Lung microvascular endothelial cell (primary cell): ENCODE data around the gene CYSRT1. TPM values are rescaled to one million over a fixed set of nuclear protein-coding genes. Genes with fewer than 3 reads are reported as not detected.
A peak's percentile ranks its signal among the peaks of the same experiment; 100 is the strongest.

Experiments used
- DNase-seq, 2 donors: peaks; one replicate each; pipeline versions ENCODE4 v3.0.0 to v3.0.0-alpha.2; 2010; ENCODE audit warnings: low read depth in 2 of 2
- total RNA-seq: library from RNA; depleted of rRNA; stranded (reverse); fragments of >200 nt; gene quantifications from 2 replicates; pipeline ENCODE4 v1.2.1, GENCODE V29; 2014

Gene CYSRT1
- total RNA-seq, 1 donor from 2014 or later: 0.20 TPM

DNA sequence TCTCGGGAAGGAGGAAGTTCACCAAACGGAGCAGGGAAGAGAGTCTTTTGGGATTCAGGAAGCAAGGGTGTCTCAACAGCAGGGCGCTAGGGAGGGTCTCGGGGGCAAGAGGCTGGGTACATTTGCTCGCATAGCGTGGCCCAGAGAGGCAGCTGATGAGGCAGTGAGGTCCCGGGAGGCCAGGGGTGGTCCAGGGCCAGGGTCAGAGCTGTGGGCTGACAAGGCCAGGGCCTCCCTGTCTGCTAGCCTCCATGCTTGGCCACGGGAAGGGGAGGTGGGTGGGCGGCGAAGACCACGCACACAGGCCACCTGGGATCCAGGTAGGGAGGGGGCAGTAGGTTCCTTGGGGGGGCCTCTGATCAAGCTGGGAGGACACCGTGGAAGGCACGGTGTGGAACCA is 13.4 kb upstream of the CYSRT1 start:
- no peak for DNase-seq

DNA sequence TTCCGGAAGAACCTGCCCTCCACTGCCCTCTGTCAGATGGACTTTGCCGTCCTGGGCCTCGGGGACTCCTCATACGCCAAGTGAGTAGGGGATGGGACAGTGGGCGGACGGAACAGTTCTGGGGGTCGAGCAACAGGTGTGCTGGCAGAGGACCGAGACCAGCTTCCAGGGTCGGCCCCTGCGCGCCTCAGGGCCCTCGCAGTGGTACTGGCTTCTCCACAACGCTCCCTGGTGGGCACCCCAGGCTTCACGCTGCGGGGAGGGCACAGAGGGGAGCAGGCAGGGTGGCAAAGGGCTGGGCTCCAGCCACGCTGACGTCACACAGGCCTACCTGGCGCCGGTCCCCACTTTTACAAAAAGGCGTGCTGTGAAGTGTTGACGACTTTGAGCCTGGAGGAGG is 12.5 kb upstream of the CYSRT1 start:
- no peak for DNase-seq

DNA sequence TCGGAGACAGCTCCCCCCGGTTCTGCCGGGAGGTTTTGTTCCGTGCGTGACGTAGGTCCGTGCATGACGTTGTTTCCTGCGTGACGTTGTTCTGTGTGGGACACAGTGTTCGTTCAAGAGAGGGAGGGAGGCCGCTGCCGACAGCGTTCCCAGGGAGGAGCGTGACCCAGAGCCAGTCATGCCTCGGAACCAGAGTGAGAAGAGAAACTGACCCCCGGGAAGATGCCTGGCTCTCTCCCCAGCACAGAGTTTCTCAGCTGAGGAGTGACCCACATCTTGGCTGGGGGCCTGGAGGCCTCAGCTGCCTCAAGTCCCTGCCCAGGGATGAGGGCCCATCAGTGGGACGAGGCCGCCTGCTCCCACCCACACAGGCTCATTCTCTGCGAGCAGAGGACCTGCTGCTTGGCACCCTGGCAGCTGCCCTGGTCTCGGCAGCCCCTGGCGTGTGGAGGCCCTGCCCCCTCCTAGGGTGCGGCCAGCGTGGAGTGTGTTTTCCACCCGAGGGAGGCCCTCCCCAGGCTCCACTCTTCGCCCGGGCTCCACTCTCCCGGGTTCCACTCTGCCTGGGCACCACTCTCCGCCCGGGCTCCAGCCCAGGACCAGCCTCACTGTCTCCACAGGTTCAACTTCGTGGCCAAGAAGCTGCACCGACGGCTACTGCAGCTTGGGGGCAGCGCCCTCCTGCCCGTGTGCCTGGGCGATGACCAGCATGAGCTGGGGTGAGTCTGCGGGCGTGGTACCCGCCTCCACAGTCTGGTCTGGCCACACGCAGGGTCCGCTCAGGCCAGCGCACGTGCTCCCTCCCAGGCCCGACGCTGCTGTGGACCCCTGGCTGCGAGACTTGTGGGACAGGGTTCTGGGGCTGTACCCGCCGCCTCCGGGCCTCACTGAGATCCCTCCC is 11.6 kb upstream of the CYSRT1 start:
- no peak for DNase-seq

DNA sequence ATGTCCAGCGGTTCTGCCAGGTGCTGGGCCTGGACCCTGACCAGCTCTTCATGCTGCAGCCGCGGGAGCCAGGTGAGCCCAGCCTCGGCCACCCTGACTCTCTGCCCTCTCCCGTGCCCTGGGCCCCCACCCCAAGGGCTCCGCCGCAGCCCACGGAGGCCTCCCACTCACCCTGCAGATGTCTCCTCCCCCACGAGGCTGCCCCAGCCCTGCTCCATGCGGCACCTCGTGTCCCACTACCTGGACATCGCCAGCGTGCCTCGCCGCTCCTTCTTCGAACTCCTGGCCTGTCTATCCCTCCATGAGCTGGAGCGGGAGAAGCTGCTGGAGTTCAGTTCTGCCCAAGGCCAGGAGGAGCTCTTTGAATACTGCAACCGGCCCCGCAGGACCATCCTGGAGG is 10.4 kb upstream of the CYSRT1 start:
- DNase-seq: no peak

DNA sequence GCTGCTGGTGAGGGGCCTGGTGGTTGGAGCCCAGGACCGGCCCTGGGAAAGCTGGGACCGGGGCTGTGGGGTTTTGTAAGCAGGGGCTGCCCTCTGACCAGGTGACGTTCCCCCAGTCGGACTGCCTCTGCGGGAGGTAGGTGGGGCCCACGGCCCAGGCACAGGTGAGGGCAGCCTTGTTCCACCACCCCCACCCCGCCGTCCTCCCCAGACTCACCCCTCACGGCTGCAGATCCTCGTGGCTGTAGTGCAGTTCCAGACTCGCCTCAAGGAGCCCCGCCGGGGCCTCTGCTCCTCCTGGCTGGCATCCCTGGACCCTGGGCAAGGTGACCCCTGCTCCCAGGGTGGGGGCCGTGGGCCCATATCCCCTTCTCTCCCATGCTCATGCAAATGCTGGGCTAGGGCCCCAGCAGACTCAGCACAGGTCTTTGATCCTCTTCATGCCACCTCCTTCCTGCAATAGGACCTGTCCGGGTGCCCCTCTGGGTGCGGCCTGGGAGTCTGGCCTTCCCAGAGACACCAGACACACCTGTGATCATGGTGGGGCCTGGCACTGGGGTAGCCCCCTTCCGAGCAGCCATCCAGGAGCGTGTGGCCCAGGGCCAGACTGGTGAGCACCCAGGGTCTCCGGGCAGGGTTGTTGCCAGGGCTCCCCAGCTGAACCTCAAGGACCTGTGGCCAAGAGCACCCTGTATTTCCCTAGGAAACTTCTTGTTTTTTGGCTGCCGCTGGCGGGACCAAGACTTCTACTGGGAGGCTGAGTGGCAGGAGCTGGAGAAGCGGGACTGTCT is 9.6 kb upstream of the CYSRT1 start:
- no peak for DNase-seq

DNA sequence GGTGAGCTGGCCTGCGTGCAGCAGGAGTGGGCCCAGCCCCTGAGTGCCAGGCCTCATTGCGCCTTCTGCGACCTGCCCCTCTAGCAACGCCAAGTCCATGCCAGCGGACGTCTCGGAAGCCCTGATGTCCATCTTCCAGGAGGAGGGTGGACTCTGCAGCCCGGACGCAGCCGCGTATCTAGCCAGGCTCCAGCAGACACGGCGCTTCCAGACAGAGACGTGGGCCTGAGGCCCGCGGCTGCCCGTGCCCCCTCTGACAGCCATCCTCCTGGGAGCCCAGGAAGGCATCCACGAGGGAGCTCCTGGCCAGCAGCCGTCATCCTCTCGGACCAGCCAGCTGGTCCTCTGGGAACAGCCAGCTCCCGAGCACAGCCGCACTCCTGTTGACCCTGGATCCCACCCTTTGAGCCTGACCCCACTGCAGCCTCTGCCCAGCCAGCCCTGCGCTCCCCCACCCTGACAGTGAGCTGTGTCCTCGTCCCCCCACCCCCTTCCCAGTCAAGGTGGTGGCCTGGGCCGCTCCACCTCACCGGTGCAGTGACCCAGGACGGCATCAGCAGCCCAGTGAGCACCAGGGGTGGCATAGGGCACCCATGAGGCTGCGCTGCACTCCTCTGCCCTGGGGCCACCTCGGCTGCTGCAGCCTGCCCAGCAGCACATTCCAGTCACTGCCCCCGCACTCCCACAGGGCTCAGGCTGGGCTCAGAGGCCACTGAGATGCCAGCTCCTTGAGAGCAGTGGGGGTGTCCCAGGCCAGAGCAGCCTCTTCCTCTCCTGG is 8.6 kb upstream of the CYSRT1 start:
- DNase-seq: no peak

DNA sequence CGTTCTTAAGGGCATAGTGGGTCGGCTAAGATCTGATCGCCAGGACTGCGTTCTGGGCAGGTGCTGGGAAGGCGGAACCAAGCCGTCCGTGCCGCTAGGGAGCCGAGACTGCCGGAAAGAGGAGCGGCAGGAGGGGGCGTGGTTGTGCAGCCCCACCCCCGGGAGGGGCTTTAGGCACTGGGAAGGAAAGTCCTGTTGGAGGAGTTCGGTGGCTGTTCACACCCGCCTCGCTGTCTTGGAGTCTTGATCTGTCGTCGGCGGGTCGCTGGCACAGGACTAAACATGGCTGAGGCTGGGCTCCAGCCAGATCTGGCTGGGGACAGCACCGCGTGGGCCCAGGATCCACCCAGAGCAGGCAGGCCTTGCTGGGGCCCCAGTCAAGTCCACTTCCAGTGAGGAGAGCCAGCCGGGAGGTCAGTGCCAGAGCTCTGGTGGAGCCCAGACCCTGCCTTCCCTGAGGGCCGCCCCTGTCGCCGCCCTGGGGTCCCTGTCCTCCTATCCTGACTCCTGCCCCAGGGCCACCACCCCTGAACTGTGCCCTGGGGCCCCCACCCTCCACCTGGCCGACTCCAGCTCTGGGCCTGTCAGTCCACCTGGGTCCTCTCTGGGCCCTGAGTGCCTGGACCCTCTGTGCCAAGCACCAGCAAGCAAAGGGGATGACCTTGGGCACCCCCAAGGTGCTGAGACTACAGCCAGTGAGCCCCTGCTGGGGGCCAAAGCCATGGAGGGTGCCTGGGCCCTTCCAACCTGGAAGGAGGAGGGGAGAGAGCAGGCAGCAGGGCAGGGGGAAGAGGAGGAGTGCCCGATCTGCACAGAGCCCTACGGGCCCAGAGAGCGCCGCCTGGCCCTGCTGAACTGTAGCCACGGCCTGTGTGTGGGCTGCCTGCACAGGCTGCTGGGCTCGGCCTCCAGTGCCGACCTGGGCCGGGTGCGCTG is 7.4 kb upstream of the CYSRT1 start:
- no peak for DNase-seq

DNA sequence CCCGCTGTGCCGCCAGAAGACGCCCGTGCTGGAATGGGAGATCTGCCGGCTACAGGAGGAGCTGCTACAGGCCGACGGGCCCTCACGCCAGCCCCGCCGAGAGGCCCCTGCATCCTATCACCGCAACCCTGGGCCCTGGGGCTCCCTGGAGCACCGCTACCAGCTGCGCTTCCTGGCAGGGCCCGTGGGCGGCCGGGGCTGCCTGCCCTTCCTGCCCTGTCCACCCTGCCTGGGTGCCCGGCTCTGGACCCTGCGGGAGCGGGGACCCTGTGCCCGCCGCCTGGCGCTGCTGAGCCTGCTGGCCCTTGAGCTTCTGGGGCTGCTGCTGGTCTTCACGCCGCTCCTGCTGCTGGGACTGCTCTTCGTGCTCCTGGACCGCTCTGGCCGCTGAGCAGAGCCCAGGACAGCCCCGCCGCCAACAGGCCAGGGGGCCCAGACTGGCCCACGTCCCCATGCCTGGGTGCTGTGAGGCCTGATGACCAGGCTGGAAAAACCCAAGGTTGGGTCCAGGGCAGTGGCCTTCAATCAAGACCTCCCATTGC is 6.7 kb upstream of the CYSRT1 start:
- DNase-seq: no peak

DNA sequence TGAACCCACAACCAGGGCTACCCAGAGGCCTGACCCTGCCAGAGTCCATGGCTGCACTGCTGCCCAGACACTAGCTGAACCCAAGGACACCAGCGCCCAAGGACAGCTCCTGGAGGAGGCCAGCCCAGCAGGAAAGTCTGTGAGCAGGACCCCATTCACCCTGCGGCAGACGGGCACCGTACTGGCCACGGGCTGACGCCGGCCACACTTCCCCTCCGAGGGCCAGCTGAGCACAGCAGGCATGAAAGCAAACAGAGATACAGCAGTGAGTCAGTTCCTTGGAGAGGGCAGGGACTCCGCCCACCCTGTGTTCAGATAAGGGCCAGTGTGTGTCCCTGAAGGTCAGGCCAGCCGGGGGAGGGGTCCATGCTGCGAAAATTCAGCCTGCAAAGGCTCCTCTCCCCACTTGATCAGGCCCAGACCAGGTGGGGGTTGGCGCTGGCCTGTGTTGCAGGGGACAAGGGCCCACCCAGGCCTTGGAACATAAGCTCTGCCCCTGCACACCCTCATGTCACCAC is 6.2 kb upstream of the CYSRT1 start:
- DNase-seq: peak in 1 of 2 donors; percentile 46

DNA sequence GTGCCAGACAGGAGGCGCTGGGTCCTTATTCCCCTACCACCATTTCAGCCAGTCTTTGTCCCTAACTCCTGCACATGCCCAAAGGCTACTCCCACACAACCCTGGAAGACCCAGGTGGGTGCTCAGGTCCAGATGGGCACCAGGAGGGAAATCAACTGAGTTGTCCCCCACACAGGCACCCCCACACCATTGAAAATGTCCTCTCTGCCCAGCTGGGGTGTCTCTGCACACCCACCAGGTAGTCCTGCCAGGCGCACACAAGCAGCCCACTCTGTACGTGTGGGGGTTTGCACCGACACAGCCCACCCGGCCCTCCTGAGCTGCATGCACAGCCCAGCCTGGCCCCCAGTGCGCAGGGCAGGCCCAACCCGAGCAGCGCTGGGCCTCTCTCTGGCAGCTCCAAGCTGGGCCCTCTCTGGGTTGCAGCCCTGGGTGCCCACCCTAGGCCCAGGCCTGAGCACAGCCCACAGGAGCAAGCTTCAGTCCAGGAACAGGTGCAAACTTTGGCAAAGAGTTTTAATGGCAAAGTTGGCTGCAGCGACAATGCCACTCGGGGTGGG is 5.1 kb upstream of the CYSRT1 start:
- DNase-seq: no peak

DNA sequence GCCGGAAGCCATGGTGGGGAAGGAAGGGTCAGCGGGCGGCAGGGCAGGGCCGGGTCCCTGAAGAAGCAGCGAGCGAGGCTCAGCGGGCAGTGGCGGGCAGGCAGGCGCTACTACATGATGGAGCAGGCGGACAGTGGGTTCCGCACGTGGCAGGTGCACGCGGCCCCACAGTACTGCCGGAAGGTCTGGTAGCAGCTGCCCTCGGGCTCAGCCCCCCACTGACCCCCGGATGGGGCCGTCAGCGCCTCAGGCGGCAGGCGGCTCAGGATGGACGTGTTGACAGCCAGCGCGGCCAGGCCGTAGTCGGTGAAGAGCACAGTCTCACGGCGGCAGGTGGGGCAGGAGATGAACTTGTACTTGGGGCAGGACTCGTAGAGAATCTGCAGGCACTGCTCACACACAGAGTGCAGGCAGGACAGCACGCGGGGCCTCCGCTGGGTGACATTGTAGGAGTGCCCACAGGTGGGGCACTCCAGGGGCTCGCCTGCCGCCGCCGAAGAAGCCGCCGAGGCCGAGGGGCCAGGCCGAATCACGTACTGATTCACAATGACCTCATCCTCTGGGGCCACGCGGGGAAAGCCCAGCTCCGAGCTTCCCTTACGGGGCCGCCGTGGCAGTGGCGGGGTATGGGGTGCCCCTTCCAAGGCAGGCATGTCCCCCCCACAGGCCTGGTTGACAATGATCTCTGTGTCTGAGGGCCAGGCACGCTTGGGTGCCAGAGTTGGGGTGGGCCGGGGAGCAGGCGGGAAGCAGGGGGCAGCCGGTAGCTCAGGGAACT is 4.5 kb upstream of the CYSRT1 start:
- DNase-seq: no peak

DNA sequence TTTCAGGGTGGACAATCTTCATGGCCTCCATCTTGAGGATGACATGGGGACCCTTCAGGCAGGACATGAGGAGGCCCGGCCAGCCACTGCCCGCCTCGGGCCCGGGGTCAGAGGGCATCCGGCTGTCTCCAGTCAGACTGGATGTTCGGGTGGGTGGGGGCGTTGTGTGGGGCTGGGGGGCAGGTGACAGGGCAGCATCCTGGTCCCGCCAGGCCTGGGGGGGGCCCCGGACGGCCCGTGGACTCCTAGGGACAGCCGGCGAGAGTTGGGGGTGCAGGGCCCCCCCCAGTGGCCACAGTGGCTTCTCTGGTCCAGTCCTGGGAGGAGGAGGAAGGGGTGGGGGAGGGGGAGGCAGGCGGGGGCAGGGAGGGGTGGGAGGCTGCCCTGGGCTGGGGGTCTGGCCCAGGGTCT is 3.9 kb upstream of the CYSRT1 start:
- no peak for DNase-seq

DNA sequence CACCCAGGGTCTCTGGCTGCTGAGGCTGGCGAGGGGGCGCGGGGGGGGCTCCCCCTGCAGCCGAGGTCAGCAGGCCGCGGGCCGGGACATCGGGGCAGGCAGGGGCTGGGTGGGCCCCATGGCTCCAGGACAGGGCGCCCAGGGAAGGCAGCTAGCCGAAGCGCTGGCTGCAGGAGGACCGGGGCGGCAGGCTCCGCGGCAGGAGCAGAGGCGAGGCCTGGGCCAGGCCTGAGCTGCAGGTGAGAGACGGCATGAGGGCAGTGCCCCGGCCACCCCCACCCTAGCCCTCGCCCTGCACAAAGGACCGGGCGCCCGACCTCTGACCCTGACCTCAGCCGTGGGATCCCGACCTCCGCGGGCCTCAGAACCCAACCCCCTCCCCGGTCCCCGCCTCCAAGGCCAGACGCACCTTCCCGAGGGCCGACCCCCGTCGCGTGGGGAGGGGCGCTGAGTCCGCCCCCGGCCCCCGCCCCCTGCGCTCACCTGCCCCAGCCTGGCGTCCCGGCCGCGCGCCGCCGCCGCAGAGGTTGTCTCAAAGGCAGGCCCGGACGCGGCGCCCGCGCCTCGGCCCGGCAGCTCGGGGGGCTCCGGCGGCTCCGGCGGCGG is 3.4 kb upstream of the CYSRT1 start:
- no peak for DNase-seq

DNA sequence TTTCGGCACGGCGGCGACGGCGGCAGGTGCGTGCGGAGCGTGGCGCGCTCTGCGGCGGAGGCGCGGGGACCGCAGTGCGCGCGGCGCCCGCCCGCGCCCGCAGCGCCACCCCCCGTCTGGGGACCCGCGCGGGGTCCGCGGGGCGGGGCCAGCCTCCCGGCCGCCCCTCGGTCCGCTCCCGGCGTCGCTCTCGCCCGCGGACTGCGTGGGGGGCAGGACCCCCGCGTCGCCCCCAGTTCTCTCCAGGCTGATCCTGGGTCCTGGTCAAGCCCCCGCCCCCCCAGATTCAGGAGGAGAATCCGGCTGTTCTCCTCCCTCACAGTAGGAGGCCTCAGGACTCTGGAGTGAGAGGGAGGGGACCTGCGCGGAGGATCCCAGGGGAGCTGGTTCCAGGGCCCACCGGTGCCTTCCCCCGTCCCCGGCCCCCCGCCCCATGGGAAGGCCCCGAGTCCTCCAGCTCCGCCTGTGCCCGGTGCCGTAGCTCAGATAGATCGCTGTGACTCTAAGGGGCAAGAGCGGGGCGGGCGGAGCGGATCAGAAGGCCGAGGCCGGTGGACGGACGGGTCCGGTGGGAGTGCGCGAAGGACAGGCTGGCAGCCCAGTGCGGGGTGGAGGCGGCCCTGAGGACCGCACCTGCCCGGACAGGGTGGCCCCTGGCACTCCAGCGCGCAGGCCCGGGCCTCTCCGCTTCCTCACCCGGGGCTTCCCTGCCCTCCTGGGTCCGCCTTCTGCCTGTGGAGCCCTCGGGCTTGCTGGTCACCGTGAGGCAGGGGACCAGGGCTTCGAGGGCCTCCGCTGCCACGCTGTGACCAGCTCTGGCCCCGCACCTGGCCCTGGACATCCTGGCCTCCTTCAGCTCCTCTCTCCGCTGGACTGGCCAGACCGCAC is 2.5 kb upstream of the CYSRT1 start, which contains the start of gene RNF208:
TSS of gene RNF208 (minus strand) at position 51 of the 888 bp plus-strand sequence. CDS start 1,028 bp downstream, outside the sequence.
- no peak for DNase-seq

DNA sequence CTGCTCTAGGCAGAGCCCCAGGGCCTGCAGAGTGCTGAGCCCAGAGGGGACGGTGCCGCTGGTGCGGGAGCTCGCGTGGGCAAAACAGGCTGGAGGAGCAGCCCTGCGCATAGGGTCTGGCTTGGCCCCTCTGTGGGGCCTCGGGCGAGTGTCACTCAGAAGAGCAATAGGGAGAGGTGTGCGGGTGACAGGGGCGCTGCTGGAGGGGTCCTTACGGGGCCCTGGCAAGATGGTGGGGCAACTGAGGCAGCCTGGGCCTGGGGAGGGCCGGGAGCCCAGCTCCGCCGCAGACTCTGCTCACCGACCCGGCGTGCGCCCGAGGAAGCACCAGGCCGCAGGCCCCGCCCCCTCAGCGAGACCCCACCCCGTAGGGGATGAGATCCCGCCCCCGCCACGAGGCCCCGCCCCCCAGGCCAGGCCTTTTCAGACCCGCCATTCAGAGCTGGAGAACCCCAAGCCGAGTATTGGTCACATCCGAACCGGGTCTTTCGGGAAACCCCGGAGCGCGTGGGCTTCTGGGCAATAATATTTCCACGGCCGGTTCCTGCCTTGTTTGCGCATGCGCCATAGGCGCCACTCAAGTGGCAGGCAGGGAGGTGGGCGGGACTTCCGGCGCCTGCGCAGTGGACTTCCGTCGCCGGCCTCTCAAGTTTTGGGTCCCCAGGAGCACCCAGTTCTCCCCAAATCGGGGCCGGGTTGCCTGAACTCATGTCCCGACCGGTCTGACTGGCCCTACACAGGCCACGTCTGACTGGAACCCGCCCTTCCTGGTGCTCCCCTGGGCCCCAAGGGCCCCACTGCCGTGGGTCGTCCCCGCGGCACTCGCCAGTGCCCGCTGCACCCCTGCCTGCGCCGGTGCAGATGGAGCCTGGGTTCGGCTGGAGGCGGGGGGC is 1.6 kb upstream of the CYSRT1 start:
- DNase-seq: peak; percentile 99

DNA sequence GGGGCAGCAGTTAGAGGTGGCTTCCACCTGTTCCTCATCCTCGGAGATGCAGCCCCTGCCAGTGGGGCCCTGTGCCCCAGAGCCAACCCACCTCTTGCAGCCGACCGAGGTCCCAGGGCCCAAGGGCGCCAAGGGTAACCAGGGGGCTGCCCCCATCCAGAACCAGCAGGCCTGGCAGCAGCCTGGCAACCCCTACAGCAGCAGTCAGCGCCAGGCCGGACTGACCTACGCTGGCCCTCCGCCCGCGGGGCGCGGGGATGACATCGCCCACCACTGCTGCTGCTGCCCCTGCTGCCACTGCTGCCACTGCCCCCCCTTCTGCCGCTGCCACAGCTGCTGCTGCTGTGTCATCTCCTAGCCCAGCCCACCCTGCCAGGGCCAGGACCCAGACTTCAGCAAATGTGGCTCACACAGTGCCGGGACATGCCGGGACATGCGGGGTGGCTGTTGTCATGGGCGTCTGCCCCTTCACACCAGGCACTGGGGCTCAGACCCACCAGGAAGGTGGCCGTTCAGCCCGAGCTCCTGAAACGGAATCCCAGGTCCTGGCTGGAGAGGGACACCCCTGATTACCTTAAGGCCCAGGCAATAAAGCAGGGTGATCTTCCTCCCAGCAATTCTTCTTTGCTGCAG is 841 bp downstream of the CYSRT1 start:
- DNase-seq: no peak
